PC-3 (cell line): ENCODE data around the gene CDK2AP2. TPM values are rescaled to one million over a fixed set of nuclear protein-coding genes. Genes with fewer than 3 reads are reported as not detected.

ENCODE experiments used
- ATAC-seq: fragments of 200-7000 bp; cut with Tn5 transposase; 2 replicates; pipeline ENCODE4 v1.9.1; 2020; ENCODE audit warnings: mild to moderate bottlenecking, moderate library complexity
- BruUV-seq: library from RNA; stranded (reverse); fragments of 400-500 nt; replicated peaks from 2 replicates; lab custom pipeline; 2021; lab: Mats Ljungman, UMichigan
- CTCF ChIA-PET: fragments of 300-600 bp; sonication (Branson Sonifier 250); formaldehyde crosslinking; loops from one replicate; lab custom pipeline; 2022; ENCODE audit warnings: antibody characterized with exemption; lab: Charles Lee
- POLR2A ChIA-PET: fragments of 300-600 bp; sonication (Branson Sonifier 250); formaldehyde crosslinking; loops from one replicate; lab custom pipeline; 2022; ENCODE audit warnings: antibody characterized with exemption; ENCODE audit not compliant: unreplicated experiment; lab: Charles Lee
- DNase-seq: peaks from one replicate; pipeline ENCODE4 v3.0.0-alpha.2; 2015
- H2AFZ ChIP-seq: fragments of 300-600 bp; sonication (generic); 2 replicates; pipeline ENCODE4 v1.6.0; 2016; ENCODE audit warnings: antibody characterized with exemption, low read length
- H3F3A ChIP-seq: fragments of 300-600 bp; sonication (generic); one replicate; pipeline ENCODE4 v1.6.0; 2017; ENCODE audit warnings: antibody characterized with exemption, low read length, control low read depth, mild to moderate bottlenecking; ENCODE audit not compliant: unreplicated experiment
- H3K27ac ChIP-seq: fragments of 300-600 bp; sonication (generic); 2 replicates; pipeline ENCODE4 v1.5.1; 2016; ENCODE audit warnings: mild to moderate bottlenecking, low read length
- H3K27me3 ChIP-seq: fragments of 300-600 bp; sonication (generic); 2 replicates; pipeline ENCODE4 v1.6.1; 2016; ENCODE audit warnings: low read length, mixed read lengths
- H3K36me3 ChIP-seq: fragments of 300-600 bp; sonication (generic); 2 replicates; pipeline ENCODE4 v1.6.1; 2016; ENCODE audit warnings: low read depth, mixed run types, low read length, mixed read lengths
- H3K4me1 ChIP-seq: fragments of 300-600 bp; sonication (generic); 2 replicates; pipeline ENCODE4 v1.5.1; 2016; ENCODE audit warnings: low read length; ENCODE audit not compliant: insufficient read depth
- H3K4me2 ChIP-seq: fragments of 300-600 bp; sonication (generic); 2 replicates; pipeline ENCODE4 v1.6.0; 2016; ENCODE audit warnings: low read length
- H3K4me3 ChIP-seq: fragments of 300-600 bp; sonication (generic); 2 replicates; pipeline ENCODE4 v1.5.1; 2016; ENCODE audit warnings: mild to moderate bottlenecking, low read length, mixed read lengths
- H3K79me2 ChIP-seq: fragments of 300-600 bp; sonication (generic); 2 replicates; pipeline ENCODE4 v1.6.1; 2017; ENCODE audit warnings: low read length, mixed read lengths
- H3K9ac ChIP-seq: fragments of 300-600 bp; sonication (generic); 2 replicates; pipeline ENCODE4 v1.6.0; 2016; ENCODE audit warnings: mild to moderate bottlenecking, low read length
- H3K9me2 ChIP-seq: fragments of 300-600 bp; sonication (generic); replicated peaks from 2 replicates; pipeline ENCODE4 v1.6.1; 2016; ENCODE audit warnings: mixed run types, low read length, mixed read lengths
- H3K9me3 ChIP-seq: fragments of 300-600 bp; sonication (generic); 2 replicates; pipeline ENCODE4 v1.6.1; 2016; ENCODE audit warnings: low read length, mixed read lengths
- H4K20me1 ChIP-seq: fragments of 300-600 bp; sonication (generic); 2 replicates; pipeline ENCODE4 v1.6.1; 2016; ENCODE audit warnings: low read length, mixed read lengths
- CTCF ChIP-seq: fragments of 300-600 bp; sonication (generic); conservative IDR thresholded peaks from 2 replicates; pipeline ENCODE4 v1.5.1; 2017; ENCODE audit warnings: antibody characterized with exemption, low read depth, mild to moderate bottlenecking, low read length
- EZH2 ChIP-seq: fragments of 300-600 bp; sonication (generic); IDR thresholded peaks from one replicate; pipeline ENCODE4 v1.6.1; 2017; ENCODE audit warnings: antibody characterized with exemption, mild to moderate bottlenecking, low read length; ENCODE audit not compliant: unreplicated experiment
- EZH2phosphoT487 ChIP-seq: fragments of 300-600 bp; sonication (generic); IDR thresholded peaks from 2 replicates; pipeline ENCODE4 v1.6.1; 2018; ENCODE audit warnings: mild to moderate bottlenecking, antibody characterized with exemption, low read length, borderline replicate concordance
- intact Hi-C: fragments of 100-400 bp; cut with micrococcal nuclease; formaldehyde crosslinking; loops from 2 replicates; pipeline ENCODE4 v1.9.0; 2023
- total RNA-seq: library from RNA; depleted of rRNA; stranded (reverse); fragments of >200 nt; gene quantifications from 2 replicates; pipeline ENCODE4 v1.2.3, GENCODE V29; 2014

The CDK2AP2 gene
- total RNA-seq, 1 experiment from 2014 or later = 87.4 TPM

GRCh38 chr11:67508486-67509121 is 642 bp upstream of the CDK2AP2 start:
- H3K9ac ChIP-seq = peak overlapping the region; percentile 89
- intact Hi-C loops = loop anchor here (1.0 to 5.0 kb wide), 5 partner anchors 39 to 162 kb away; partner anchors contain the start of genes NDUFV1, RPS6KB2 and TMEM134
- H3K36me3 ChIP-seq = no peaks in the 10 kb centered on the region
- H3K4me1 ChIP-seq = peaks cover 31% of the 10 kb centered on the region
- no peaks in the 10 kb centered on the region for H3F3A ChIP-seq
- no TSS peak for BruUV-seq
- H4K20me1 ChIP-seq = 0 out of 2 replicates have a peak, but pooled peaks cover 4% of the 10 kb centered on the region
- TF ChIP-seq EZH2 (no peak), EZH2phosphoT487 (no peak), CTCF (no peak)
- CTCF ChIA-PET = no interaction called here
- no peaks in the 10 kb centered on the region for H3K9me2 ChIP-seq
- peak overlapping the region; percentile 90 for H2AFZ ChIP-seq
- ATAC-seq = peak; percentile 16
- no peaks in the 10 kb centered on the region for H3K27me3 ChIP-seq
- peaks cover 21% of the 10 kb centered on the region for H3K79me2 ChIP-seq
- H3K4me2 ChIP-seq = peak overlapping the region; percentile 87
- peak overlapping the region; percentile 85 for H3K27ac ChIP-seq
- peak; percentile 98 for DNase-seq
- H3K4me3 ChIP-seq = peak overlapping the region; percentile 76
- H3K9me3 ChIP-seq = no peaks in the 10 kb centered on the region
- POLR2A ChIA-PET = no interaction called here

- Histone ChIP-seq H3K9me3 (no peaks in the 10 kb centered on the region), H3K4me1 (peaks cover 33% of the 10 kb centered on the region), H4K20me1 (0 out of 2 replicates have a peak, but pooled peaks cover 4% of the 10 kb centered on the region), H3K27me3 (no peaks in the 10 kb centered on the region), H3K9me2 (no peaks in the 10 kb centered on the region), H2AFZ (peak overlapping the region; percentile 68), H3K79me2 (peaks cover 31% of the 10 kb centered on the region), H3K4me2 (peak overlapping the region; percentile 95), H3K27ac (peak overlapping the region; percentile 66), H3K9ac (peak overlapping the region; percentile 72), H3F3A (no peaks in the 10 kb centered on the region), H3K36me3 (no peaks in the 10 kb centered on the region), H3K4me3 (peak overlapping the region; percentile 76)
- ChIA-PET POLR2A (interaction anchor here (0.6 kb wide), 1 partner anchor 26 kb away, joined by 3 read pairs; no protein-coding TSS in a partner anchor), CTCF (no interaction called here)
- intact Hi-C loops = loop anchor here (2.0 to 5.0 kb wide), 2 partner anchors 80 to 117 kb away; partner anchors contain the start of genes RAD9A and RPS6KB2
- peak; percentile 22 for ATAC-seq
- peak; percentile 82 for DNase-seq
- TF ChIP-seq EZH2 (no peak), EZH2phosphoT487 (no peak), CTCF (no peak)
- BruUV-seq = TSS peak; percentile 82
Measured at GRCh38 chr11:67507242-67507863, 609 bp downstream of the CDK2AP2 start.
